NCI-H460 (cell line): Measurements from ENCODE around the gene SSX4B. TPM values are rescaled to one million over a fixed set of nuclear protein-coding genes. Genes with fewer than 3 reads are reported as not detected.
"Not testable (repeated sequence)": the region's sequence is repeated elsewhere in the genome, so short reads cannot be mapped to it uniquely, and the experiment has no call there.

Experiments used
- DNase-seq: peaks from one replicate; pipeline ENCODE4 v3.0.0-alpha.2; 2016; ENCODE audit warnings: low read depth; ENCODE audit errors: extremely low read depth
- polyA plus RNA-seq: library from polyadenylated mRNA; depleted of rRNA; stranded (reverse); fragments of >200 nt; gene quantifications from 2 replicates; pipeline ENCODE4 v1.2.3, GENCODE V29; 2014; cell fraction: nucleus; rRNA removed
- total RNA-seq: library from RNA; depleted of rRNA; stranded (reverse); fragments of >200 nt; shearing (Covaris generic); gene quantifications from 2 replicates; pipeline ENCODE4 v1.2.3, GENCODE V29; 2014; rRNA removed

The SSX4B gene, protein sequence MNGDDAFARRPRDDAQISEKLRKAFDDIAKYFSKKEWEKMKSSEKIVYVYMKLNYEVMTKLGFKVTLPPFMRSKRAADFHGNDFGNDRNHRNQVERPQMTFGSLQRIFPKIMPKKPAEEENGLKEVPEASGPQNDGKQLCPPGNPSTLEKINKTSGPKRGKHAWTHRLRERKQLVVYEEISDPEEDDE
- total RNA-seq, result not detected in 2 replicates
- not detected in 2 replicates for polyA plus RNA-seq

- not testable (repeated sequence) for DNase-seq
Measured at GRCh38 chrX:48411860-48412259, at the start of gene SSX4B. Gene SSX4B (minus strand): TSS chrX:48411960. CDS start chrX:48411372, 588 bp downstream.

GRCh38 chrX:48460606-48461005 is 48.8 kb upstream of the SSX4B start:
- no peak for DNase-seq

DNA sequence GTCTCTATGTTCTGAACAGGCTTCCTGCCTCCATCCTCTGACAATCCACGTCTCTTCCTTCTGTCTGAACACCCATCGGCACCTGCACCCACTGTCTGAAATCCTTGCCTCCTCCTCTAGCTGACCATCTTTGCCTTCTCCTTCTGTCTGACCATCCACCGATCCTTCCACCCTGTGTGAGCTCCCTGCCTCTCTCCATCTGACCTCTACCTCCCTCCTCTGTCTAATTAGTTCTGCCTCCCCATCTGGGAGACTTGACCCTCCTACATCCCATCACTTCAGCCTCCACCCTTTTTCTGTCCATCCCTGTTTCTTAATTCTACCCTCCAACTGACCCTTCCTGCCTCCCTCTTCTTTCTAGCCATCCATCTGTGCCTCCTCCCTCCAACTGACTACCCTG is 48.3 kb upstream of the SSX4B start:
- DNase-seq, result no peak

DNA sequence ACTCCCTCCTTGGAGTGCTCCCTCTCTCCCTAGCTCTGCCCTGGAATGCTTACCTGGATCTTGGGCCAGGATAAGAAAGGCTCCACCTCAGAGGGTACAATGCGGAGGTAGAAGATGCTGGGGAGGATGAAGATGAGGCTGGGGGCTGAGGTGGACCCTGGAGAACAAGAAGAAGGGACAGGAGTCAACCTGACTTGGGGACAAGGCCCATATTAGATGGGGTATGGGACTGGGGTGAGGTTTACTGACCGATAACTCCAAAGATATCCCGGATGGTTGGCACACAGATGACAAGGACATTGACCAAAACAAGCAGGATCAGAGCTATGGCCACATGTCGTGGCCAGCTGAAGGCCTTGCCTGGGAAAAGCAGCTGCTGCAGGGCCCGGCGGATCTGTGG is 47.7 kb upstream of the SSX4B start:
- no peak for DNase-seq

- no peak for DNase-seq
Measured at GRCh38 chrX:48458711-48459110, 47.0 kb upstream of the SSX4B start.

DNA sequence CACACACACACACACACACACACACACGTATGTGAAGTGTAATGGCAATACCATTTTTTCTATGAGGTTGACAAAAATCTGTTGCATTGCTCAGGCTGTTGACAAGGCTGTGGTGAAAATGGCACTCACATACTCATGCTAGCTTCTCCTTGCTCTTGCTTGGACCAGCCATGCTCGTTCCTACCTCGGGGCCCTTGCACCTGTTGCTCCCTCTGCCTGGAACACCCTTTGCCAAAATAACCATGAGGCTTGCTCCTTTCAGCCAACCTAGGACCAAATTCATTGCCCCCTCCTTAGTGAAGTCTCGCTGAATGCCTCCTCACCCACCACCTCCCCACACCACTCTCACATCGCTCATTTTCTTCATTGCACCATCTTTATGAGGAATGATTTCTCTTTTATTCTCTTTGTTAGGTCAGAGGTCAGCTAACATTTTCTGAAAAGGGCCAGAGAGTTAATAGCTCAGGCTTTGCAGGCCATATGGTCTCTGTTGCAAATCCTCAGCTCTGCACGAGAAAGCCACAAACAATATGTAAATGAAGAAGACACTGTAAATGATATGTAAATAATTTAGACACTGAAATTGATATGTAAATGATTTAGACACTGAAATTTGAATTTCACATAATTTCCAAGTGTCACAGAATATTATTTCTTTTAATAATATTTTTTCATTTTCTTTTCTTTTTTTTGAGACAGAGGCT is 45.0 kb upstream of the SSX4B start:
- DNase-seq, result no peak

DNA sequence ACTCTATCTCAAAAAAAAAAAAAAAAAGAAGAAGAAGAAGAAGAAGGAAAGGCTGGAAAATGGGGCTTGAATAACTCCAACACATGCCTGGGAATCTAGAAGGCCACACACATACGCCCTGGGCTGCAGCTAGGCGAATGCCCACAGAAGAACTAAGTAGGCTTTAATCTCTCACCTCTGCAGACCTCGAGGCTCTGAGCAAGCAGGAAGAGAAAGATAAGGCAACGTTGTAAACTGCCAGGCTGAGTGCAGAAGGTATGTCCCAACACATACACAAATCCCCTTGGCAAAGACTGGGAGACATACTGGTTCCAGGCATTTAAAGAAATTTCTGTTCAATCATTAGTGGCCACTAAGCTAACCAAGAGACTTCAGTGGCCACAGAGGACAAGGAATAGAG is 39.9 kb upstream of the SSX4B start:
- no peak for DNase-seq

GRCh38 chrX:48450076-48450475 is 38.3 kb upstream of the SSX4B start:
- DNase-seq, result no peak

DNA sequence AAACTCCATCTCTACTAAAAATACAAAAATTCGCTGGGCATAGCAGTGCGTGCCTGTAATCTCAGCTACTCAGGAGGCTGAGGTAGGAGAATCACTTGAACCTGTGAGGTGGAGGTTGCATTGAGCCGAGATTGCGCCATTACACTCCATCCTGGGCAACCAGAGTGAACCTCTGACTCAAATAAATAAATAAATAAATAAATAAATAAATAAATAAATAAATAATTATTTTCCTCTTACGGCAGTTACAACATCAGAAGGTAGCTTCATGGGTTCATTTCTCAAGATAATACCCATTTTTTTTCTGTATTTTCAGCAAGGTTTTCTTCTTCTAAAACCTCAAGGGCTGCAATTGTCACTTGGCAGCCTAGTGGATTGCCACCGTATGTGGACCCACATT is 35.4 kb upstream of the SSX4B start:
- DNase-seq, result not testable (repeated sequence)

DNA sequence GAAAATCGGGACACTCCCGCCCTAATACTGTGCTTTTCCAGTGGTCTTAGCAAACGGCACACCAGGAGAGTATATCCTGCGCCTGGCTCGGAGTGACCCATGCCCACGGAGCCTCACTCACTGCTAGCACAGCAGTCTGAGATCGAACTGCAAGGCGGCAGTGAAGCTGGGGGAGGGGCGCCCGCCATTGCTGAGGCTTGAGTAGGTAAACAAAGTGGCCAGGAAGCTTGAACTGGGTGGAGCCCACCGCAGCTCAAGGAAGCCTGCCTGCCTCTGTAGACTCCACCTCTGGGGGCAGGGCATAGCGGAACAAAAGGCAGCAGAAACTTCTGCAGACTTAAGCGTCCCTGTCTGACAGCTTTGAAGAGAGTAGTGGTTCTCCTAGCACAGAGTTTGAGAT is 22.0 kb upstream of the SSX4B start:
- not testable (repeated sequence) for DNase-seq

GRCh38 chrX:48430166-48430565 is 18.4 kb upstream of the SSX4B start:
- DNase-seq, result not testable (repeated sequence)

- not testable (repeated sequence) for DNase-seq
Measured at GRCh38 chrX:48429606-48430005, 17.8 kb upstream of the SSX4B start.

GRCh38 chrX:48427027-48427716 is 15.4 kb upstream of the SSX4B start:
- DNase-seq, result not testable (repeated sequence)

- DNase-seq, result not testable (repeated sequence)
Measured at GRCh38 chrX:48397825-48398224, 13.9 kb downstream of the SSX4B start.

- DNase-seq, result not testable (repeated sequence)
Measured at GRCh38 chrX:48396931-48397330, 14.8 kb downstream of the SSX4B start.

- not testable (repeated sequence) for DNase-seq
Measured at GRCh38 chrX:48383239-48383638, 28.5 kb downstream of the SSX4B start, which contains the start of gene SSX4. Gene SSX4 (plus strand): TSS chrX:48383539. CDS start chrX:48384054, 515 bp downstream.

GRCh38 chrX:48370408-48370807 is 41.4 kb downstream of the SSX4B start:
- not testable (repeated sequence) for DNase-seq

GRCh38 chrX:48367717-48368408 is 43.9 kb downstream of the SSX4B start:
- not testable (repeated sequence) for DNase-seq

DNA sequence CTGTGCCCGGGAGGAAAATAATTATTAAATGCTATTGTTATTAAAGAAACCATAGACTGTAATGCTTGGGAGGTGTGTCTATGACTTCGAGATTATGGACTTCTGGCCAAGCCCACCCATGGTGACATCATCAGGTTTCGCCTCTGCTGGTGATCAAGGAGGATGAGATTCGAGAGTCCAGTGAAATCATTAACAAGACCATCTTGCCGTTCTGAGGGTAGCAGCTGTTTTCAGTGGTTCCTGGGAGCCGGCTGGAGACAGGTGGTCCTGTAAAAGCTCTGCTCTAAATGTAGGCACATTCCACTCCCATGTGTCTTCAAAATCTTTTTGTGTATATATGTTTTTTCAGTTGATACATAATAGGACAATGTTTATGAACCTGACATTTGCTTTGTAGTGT is 52.5 kb downstream of the SSX4B start:
- DNase-seq, result not testable (repeated sequence)

DNA sequence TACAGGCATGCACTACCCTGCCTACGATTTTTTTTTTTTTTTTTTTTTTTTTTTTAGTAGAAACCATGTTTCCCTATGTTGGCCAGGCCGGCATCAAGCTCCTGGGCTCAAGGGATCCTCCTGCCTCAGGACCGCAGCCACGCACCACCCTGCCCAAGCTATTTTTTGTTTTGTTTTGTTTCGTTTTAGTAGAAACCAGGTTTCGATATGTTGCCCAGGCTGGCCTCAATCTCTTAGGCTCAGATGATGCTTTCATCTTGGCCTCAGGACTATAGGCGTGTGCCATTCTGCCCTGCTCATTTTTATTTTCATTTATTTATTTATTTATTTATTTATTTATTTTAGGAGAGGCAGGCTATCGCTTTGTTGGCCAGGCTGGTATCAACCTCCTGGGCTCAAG is 54.1 kb downstream of the SSX4B start:
- DNase-seq, result no peak
